SJCRH30 (cell line): ENCODE data around the gene PRUNE2. TPM values are rescaled to one million over a fixed set of nuclear protein-coding genes. Genes with fewer than 3 reads are reported as not detected.

Source experiments
- DNase-seq, 2 experiments: peaks; one replicate each; pipeline ENCODE4 v3.0.0-alpha.2; 2015 to 2020
- H3K27ac ChIP-seq: fragments of 250-450 bp; sonication (Bioruptor Pico); 2 replicates; pipeline ENCODE4 v1.5.1; 2020; ENCODE audit warnings: mild to moderate bottlenecking, moderate library complexity
- H3K27me3 ChIP-seq: fragments of 250-450 bp; sonication (Bioruptor Pico); 2 replicates; pipeline ENCODE4 v1.5.1; 2020; ENCODE audit warnings: mild to moderate bottlenecking, moderate library complexity
- H3K36me3 ChIP-seq: fragments of 250-450 bp; sonication (Bioruptor Pico); 2 replicates; pipeline ENCODE4 v1.5.1; 2020; ENCODE audit warnings: mild to moderate bottlenecking, moderate library complexity
- H3K4me1 ChIP-seq: fragments of 250-450 bp; sonication (Bioruptor Pico); 2 replicates; pipeline ENCODE4 v1.5.1; 2020; ENCODE audit warnings: mild to moderate bottlenecking, moderate library complexity
- H3K4me3 ChIP-seq: fragments of 250-450 bp; sonication (Bioruptor Pico); 2 replicates; pipeline ENCODE4 v1.5.1; 2020; ENCODE audit warnings: mild to moderate bottlenecking, moderate library complexity
- H3K9me3 ChIP-seq: fragments of 250-450 bp; sonication (Bioruptor Pico); replicated peaks from 2 replicates; pipeline ENCODE4 v1.5.1; 2020; ENCODE audit warnings: mild to moderate bottlenecking, moderate library complexity
- total RNA-seq: library from RNA; depleted of rRNA; stranded (reverse); fragments of >200 nt; shearing (Covaris generic); gene quantifications from 2 replicates; pipeline ENCODE4 v1.2.3, GENCODE V29; 2014

PRUNE2 gene
- total RNA-seq, 1 experiment from 2014 or later: 25.0 TPM

DNA sequence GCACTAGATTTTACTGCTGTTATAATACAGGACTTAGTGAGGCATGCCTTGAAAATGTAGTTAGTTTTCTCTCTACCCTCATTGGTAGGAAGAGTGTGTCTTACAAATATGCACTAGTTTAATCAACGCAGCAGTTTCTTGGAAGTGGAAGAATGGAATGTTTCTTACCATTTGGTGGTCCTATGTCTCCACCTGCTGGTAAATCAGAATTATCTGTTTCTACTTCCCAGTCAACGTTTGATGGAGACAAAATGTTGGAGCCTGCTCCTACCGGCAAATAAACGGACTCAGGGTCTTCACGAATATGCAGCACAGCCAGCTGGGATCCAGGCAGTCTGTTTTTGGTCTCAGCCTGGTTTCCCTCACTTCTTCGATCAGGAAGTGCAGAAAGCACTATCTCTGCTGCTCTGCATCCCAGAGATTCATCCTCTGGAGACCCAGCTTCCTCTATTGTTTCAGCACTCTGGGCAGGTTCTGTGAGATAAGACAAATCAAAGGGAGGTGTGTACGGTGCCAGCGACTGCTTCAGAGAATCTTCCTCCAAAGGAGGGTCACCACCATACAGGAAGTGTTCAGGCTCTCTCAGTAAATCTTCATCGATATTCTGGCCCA lies 201.2 kb downstream of the PRUNE2 start:
- Histone ChIP-seq H3K36me3 (no peaks in the 10 kb centered on the region), H3K4me1 (peaks cover 25% of the 10 kb centered on the region), H3K9me3 (no peaks in the 10 kb centered on the region), H3K27me3 (no peaks in the 10 kb centered on the region), H3K27ac (no peak overlapping the region), H3K4me3 (no peak overlapping the region)
- DNase-seq: peak; percentile 51 to 90

DNA sequence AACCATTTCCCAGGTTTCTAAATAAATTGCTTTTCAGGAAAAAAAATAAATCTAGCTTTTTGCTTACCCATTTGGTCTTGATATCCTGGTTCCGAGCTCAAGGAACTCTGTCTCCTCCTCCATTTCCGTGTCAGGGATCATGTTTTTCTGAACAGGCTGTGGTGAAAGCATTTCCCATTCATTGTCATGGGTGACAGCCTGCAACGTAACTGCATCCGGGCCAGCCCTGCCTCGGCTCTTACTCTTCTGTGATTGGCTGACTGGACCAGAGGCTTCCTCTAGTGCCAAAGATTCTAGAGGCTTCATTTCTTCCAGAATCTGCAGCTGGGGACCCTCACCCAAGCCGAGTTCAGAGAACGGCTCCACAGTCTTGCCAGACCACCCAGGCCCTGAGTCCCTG lies 202.6 kb downstream of the PRUNE2 start:
- Histone ChIP-seq H3K4me3 (no peak overlapping the region), H3K9me3 (no peaks in the 10 kb centered on the region), H3K4me1 (peaks cover 32% of the 10 kb centered on the region), H3K27ac (no peak overlapping the region), H3K36me3 (no peaks in the 10 kb centered on the region), H3K27me3 (no peaks in the 10 kb centered on the region)
- no peak for DNase-seq

DNA sequence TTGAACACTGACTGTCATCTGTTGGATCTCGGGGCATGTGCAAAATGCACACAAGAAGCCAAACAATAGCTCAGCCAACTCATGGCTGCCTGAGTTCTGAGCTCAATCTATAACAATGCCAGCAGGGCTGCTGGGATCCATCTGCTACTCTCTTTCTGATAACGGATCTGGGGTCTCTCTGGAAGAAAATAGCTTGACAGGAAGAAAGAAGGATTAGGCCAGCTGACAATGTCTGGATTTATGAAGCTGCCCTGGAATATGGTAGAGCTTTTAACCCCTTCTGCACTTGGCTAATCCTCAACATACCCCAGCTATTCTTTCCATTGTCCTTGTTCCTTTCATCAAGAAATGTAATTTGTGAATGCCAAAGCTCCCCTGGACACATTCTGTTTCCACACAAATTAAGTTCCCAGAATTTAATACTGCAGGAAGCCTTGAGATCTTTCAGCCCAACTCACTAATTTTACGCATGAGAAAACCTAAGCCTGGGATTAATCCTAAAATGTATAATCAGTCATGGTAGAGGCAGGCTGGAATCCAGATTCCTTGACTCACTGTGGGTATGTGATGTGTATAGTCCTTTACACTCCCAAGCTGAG lies 204.4 kb downstream of the PRUNE2 start:
- Histone ChIP-seq H3K4me1 (peaks cover 32% of the 10 kb centered on the region), H3K36me3 (no peaks in the 10 kb centered on the region), H3K27me3 (no peaks in the 10 kb centered on the region), H3K9me3 (no peaks in the 10 kb centered on the region), H3K4me3 (no peak overlapping the region), H3K27ac (peak overlapping the region; percentile 98)
- DNase-seq: peak; percentile 85 to 97

DNA sequence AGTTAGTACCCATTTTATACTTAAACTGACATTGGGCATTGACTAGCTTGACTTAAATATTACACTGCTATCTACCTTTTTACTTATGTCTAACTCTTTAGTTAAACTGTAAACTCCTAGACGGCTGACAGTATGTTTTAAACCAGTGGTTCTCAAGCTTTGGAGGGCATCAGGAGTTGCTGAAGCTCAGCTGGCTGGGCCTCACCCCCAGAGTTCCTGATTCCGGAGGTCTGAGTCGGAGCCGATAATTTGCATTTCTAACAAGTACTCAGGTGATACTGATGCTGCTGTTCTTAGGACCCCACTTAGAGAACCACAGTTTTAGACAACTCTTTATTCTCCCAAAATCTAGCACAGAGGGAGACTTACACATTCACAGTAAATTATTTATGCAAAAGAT lies 205.0 kb downstream of the PRUNE2 start:
- Histone ChIP-seq H3K27ac (peak overlapping the region; percentile 98), H3K4me3 (no peak overlapping the region)

DNA sequence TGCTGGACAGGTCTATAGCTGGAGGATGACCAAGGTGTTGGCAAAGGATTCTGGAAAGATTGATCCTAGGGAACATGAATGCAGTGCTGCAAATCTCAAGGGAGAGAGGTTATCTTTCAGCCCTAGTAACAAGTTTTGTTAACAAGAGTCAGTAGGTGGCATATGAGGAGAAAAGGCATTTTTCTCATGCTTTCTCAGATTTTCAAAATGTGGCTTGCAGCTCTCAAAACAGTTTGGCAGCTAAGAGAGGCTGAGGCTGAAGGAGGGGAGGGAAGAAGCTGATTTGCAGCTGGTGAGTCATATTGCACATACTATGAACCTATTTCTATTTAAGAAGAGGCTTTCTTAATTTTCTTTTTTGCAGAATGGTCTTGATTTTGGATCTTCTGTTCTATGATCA lies 205.9 kb downstream of the PRUNE2 start:
- Histone ChIP-seq H3K4me1 (peaks cover 32% of the 10 kb centered on the region), H3K27ac (peak overlapping the region; percentile 98), H3K36me3 (no peaks in the 10 kb centered on the region), H3K4me3 (no peak overlapping the region), H3K9me3 (no peaks in the 10 kb centered on the region), H3K27me3 (no peaks in the 10 kb centered on the region)
- DNase-seq: peak in 1 of 2 experiments; percentile 39

More for the DNA sequence above, 205.0 kb downstream of the PRUNE2 start:
- Histone ChIP-seq H3K4me1 (peaks cover 32% of the 10 kb centered on the region), H3K36me3 (no peaks in the 10 kb centered on the region), H3K9me3 (no peaks in the 10 kb centered on the region), H3K27me3 (no peaks in the 10 kb centered on the region)
- DNase-seq: peak; percentile 37 to 58

DNA sequence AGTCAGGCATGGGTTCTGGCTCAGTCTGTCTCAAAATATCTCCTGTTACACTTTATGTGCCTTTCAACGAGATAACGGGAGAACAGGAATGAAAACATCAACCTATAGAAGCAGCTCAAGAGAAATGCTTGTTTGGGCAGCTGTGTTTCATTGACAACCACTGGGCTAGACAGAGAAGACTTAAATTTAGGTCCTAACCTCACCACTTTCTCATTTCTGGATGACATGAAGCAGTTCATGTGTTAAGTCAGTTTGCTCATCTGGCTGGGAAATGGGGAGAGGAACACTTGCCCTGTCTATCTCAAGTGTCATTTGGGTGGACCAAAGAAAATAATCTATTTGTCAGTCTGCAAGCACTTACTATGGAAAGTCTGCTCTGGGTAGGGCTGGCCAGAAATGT lies 208.4 kb downstream of the PRUNE2 start:
- no peaks in the 10 kb centered on the region for H3K36me3 ChIP-seq
- no peak overlapping the region for H3K27ac ChIP-seq
- H3K4me1 ChIP-seq: peaks cover 31% of the 10 kb centered on the region
- DNase-seq: no peak
- no peaks in the 10 kb centered on the region for H3K9me3 ChIP-seq
- no peaks in the 10 kb centered on the region for H3K27me3 ChIP-seq
- no peak overlapping the region for H3K4me3 ChIP-seq

DNA sequence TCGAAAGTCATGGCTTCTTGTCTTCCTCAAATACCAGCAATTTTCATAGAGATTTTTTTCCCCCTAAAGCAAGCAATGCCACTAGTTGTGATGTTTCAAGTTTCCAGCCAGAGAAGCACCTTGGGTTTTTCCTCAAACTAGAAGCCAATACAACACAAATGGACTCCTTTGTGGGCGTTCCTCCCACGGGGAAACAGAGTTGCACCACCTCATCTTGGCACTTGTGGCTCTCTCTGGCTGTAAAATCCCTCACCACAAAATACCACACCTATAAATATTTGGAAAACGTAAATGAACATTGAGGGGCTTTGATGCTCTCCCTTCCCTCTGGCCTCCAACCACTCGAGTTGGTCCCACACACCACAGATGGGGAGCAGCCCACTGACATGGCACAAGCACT lies 208.8 kb downstream of the PRUNE2 start:
- Histone ChIP-seq H3K9me3 (no peaks in the 10 kb centered on the region), H3K4me3 (no peak overlapping the region), H3K27me3 (no peaks in the 10 kb centered on the region), H3K36me3 (no peaks in the 10 kb centered on the region), H3K27ac (no peak overlapping the region), H3K4me1 (peaks cover 28% of the 10 kb centered on the region)
- DNase-seq: no peak

DNA sequence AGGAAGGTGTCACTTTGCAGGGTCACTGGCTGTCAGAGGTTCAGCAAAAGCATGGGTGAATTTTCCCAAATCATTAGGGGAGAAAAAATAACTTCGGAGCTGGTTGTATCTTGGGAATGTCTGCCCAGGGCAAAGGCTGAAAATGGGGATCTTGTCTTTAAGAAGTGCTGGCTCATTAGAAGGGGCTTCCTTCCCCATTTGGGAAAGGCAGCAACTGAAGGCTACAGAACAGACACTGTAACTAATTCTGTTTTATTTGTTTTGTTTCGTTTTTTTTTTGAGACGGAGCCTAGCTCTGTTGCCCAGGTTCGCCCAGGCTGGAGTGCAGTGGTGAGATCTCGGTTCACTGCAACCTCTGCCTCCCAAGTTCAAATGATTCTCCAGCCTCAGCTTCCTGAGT lies 212.0 kb downstream of the PRUNE2 start:
- Histone ChIP-seq H3K36me3 (no peaks in the 10 kb centered on the region), H3K27me3 (no peaks in the 10 kb centered on the region), H3K9me3 (no peaks in the 10 kb centered on the region), H3K27ac (no peak overlapping the region), H3K4me3 (no peak overlapping the region), H3K4me1 (0 out of 2 replicates have a peak, but pooled peaks cover 3% of the 10 kb centered on the region)
- DNase-seq: no peak

DNA sequence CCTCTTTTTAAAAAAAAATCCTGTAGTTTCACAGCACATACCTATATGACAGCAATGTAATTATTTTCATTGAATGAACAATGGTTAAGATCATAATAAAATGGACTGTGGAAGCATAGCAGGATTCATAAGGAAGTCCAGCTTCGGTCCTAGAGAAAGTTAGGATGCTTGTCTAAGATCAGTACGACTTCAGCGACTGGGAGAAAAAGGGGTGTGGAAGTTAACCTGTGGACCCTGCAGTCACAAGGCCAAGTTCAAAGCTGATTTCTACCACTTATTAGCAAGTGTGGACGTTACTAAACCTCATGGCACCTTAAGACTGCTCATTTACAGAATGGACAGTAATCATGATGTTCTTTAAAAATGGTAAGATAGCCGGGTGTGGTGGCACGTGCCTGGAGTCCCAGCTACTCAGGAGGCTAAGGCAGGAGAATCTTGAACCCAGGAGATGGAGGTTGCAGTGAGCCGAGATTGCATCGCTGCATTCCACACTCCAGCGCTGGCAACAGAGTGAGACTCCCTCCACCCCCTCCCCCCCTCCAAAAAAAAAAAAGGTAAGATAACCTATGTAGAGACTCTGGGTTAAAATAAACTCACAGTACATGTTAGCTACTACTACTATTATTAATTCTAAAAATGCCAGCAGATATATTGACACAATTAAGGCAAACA lies 213.3 kb downstream of the PRUNE2 start:
- Histone ChIP-seq H3K4me3 (peak overlapping the region; percentile 64), H3K27ac (peak overlapping the region; percentile 87), H3K36me3 (no peaks in the 10 kb centered on the region), H3K27me3 (no peaks in the 10 kb centered on the region), H3K4me1 (0 out of 2 replicates have a peak, but pooled peaks cover 3% of the 10 kb centered on the region), H3K9me3 (no peaks in the 10 kb centered on the region)
- DNase-seq: no peak

DNA sequence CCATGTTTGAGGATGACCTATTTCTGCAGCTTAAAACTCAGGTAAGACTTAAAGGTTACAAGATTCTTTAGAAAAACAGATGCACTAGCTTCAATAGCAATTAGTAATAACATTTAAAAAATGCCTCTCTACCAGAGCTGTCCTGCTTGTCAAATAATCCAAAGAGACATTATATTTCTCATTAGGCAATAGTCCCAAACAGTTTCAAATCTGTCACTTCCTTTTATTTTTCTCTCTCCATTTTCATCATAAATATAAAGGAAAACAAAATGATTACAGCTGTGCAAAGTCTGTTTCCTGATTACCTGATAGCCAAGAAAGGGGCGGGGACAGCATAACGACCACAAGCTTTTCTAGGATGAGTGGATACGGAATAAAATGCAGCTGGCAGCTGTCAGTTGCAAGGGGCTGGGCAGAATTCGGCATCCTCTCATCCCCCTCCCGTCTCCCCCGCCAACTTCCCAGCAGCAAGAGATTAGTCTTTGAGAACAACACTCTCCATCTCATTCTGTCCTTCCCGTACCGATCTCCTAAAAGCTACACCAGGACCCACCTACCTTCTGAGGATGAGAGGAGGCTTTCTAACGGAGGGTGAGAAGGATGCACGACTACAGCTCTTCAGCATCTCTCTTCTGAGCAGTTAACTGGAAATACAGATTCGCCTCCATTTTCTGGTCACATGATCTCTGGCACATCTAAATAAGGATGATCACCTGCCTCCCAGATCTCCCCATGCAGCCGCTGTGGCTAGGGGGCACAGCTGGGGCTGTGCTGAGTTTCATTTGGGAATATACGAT lies 214.2 kb downstream of the PRUNE2 start:
- peak overlapping the region; percentile 64 for H3K4me3 ChIP-seq
- DNase-seq: peak; percentile 75 to 85
- H3K9me3 ChIP-seq: no peaks in the 10 kb centered on the region
- peak overlapping the region; percentile 87 for H3K27ac ChIP-seq
- H3K27me3 ChIP-seq: no peaks in the 10 kb centered on the region
- no peaks in the 10 kb centered on the region for H3K36me3 ChIP-seq
- H3K4me1 ChIP-seq: 0 out of 2 replicates have a peak, but pooled peaks cover 3% of the 10 kb centered on the region

DNA sequence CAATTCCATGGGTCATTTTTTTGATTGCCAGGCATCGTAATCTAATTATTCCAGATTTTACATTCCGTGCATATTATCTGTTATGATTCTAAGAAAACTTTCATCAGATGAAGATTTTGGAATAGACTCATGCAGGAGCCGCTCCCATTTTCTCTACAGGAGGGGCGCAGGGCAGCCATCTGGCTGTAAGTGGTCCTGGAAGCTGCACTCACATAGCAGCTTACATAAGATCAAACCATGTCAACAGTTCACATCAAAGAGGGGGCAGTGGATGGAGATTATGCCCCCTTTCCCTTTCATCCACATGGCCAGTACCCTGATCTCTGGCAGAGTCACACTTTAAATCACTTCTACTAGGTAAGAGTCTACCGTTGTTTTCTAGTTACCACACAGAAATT lies 214.9 kb downstream of the PRUNE2 start:
- no peaks in the 10 kb centered on the region for H3K9me3 ChIP-seq
- no peaks in the 10 kb centered on the region for H3K27me3 ChIP-seq
- DNase-seq: no peak
- H3K36me3 ChIP-seq: no peaks in the 10 kb centered on the region
- 0 out of 2 replicates have a peak, but pooled peaks cover 3% of the 10 kb centered on the region for H3K4me1 ChIP-seq
- H3K27ac ChIP-seq: no peak overlapping the region
- H3K4me3 ChIP-seq: no peak overlapping the region

DNA sequence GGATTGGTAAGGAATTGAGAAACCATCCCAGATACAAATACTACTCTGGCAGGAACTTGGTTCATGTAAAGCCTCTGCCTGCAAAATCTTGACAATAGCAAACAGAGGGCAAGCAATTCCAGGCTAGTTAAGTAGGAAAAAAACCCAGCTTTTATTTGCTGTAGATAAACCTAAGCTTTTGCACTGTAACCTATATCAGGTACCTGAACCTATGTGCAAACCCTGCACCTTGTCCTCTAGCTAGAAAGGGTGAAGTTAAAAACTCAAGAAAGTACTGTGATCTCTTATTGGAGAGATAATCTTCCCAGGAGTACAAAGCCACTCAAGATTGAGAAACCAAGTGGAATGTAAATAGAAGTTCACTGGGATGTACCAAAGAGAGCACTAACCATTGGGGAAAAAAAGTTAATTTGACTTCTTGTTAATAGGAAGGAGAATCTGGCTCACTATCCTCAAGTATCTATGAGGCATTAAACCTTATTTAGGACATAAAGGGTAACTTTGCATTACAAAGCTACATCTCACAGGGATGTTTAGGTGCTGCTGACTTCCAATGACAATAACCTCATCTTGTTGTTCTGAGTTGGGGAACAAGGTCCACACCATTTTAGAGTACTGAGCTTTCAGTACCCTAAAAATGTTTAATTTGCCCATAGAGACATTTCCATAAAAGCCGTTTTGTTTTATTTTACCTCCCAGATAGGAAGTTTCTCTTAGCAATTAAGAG lies 215.5 kb downstream of the PRUNE2 start:
- no peaks in the 10 kb centered on the region for H3K27me3 ChIP-seq
- H3K36me3 ChIP-seq: no peaks in the 10 kb centered on the region
- no peak for DNase-seq
- 0 out of 2 replicates have a peak, but pooled peaks cover 3% of the 10 kb centered on the region for H3K4me1 ChIP-seq
- H3K9me3 ChIP-seq: no peaks in the 10 kb centered on the region
- H3K4me3 ChIP-seq: no peak overlapping the region
- H3K27ac ChIP-seq: no peak overlapping the region

DNA sequence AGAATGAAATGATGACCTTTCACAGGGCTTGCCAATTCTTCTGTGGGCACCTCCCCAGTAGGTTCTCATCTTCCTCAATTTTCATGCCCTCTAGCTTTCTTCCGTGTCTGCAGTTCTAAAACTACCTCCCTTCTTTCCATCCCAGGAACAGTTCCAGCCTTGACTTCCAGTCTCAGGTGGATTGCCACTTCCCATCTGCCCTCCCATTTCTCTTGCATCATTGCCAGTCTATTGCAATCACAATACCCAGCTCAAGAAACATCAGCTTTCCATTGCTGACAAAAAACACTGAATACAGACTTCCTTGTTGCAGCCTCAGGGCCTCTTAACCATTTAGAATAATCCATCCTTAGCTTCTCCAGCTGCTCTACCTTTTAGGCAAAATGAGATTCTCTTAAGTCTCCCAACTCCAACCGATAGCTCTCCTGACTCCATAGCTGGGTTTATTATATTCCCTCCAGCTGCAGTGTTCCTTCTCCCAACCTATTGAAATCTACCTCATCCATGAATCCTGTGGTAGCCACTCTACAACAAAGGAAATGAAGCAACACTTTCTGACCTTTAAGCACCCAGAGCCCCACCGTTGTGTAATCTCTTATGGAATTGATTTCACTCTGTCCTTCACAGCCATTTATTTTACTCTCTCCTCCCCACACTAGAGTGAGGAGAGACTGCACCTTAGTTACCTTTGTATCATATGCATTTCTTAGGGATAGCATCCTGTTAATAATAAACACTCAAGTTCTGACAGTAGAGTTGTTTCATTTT lies 217.3 kb downstream of the PRUNE2 start:
- H3K36me3 ChIP-seq: no peaks in the 10 kb centered on the region
- H3K27ac ChIP-seq: no peak overlapping the region
- DNase-seq: no peak
- H3K27me3 ChIP-seq: no peaks in the 10 kb centered on the region
- 0 out of 2 replicates have a peak, but pooled peaks cover 3% of the 10 kb centered on the region for H3K4me1 ChIP-seq
- no peak overlapping the region for H3K4me3 ChIP-seq
- no peaks in the 10 kb centered on the region for H3K9me3 ChIP-seq
